ENCODE results near the gene NFIL3. TPM values are rescaled to one million over a fixed set of nuclear protein-coding genes. Genes with fewer than 3 reads are reported as not detected.

The NFIL3 gene
- total and polyA plus RNA-seq, 11 donors, result 13.1 to 35.9 (median 24.7) TPM

- no peaks in the 10 kb centered on the region for H3K27me3 ChIP-seq
- ATAC-seq (no peak), DNase-seq (no peak)
- WGBS, 4 donors, result 59 to 74% (median 65%) methylated on average over 9 of the region's 9 CpGs
- intact Hi-C loops (cut with DNase I), result loop anchor here in 2 of 10 donors (5.0 to 10.0 kb wide), 2 partner anchors 53 to 55 kb away; partner anchors contain the start of gene AUH (in 2 of the 2)
- TF ChIP-seq, protein P1, sequence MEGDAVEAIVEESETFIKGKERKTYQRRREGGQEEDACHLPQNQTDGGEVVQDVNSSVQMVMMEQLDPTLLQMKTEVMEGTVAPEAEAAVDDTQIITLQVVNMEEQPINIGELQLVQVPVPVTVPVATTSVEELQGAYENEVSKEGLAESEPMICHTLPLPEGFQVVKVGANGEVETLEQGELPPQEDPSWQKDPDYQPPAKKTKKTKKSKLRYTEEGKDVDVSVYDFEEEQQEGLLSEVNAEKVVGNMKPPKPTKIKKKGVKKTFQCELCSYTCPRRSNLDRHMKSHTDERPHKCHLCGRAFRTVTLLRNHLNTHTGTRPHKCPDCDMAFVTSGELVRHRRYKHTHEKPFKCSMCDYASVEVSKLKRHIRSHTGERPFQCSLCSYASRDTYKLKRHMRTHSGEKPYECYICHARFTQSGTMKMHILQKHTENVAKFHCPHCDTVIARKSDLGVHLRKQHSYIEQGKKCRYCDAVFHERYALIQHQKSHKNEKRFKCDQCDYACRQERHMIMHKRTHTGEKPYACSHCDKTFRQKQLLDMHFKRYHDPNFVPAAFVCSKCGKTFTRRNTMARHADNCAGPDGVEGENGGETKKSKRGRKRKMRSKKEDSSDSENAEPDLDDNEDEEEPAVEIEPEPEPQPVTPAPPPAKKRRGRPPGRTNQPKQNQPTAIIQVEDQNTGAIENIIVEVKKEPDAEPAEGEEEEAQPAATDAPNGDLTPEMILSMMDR (IDR thresholded peaks at IDR 0.05), result no peak
- no peak for TF ChIP-seq POLR2A (IDR thresholded peaks at IDR 0.05)
- peak overlapping the region in 1 of 12 donors; percentile 21 for H3K27ac ChIP-seq
- no peak overlapping the region for H3K4me3 ChIP-seq
- H3K36me3 ChIP-seq, result no peaks in the 10 kb centered on the region
- H3K9me3 ChIP-seq, result no peaks in the 10 kb centered on the region
- peaks cover 0 to 90% (median 37%) of the 10 kb centered on the region in 12 donors for H3K4me1 ChIP-seq
Measured at GRCh38 chr9:91417602-91418214, 5.9 kb downstream of the NFIL3 start.

- H3K27ac ChIP-seq, result peak overlapping the region in 1 of 12 donors; percentile 62
- WGBS, 4 donors, result 62 to 85% (median 73%) methylated on average over 4 of the region's 4 CpGs
- TF ChIP-seq, protein P1 (IDR thresholded peaks at IDR 0.05), result no peak
- DNase-seq (no peak), ATAC-seq (no peak)
- intact Hi-C loops (cut with DNase I), result loop anchor here in 2 of 10 donors (5.0 to 10.0 kb wide), 2 partner anchors 51 to 54 kb away; partner anchors contain the start of gene AUH (in 2 of the 2)
- H3K4me1 ChIP-seq, result peaks cover under 1 to 91% (median 33%) of the 10 kb centered on the region in 12 donors
- H3K9me3 ChIP-seq, result no peaks in the 10 kb centered on the region
- no peaks in the 10 kb centered on the region for H3K27me3 ChIP-seq
- no peak overlapping the region for H3K4me3 ChIP-seq
- H3K36me3 ChIP-seq, result no peaks in the 10 kb centered on the region
Measured at GRCh38 chr9:91416096-91416712, 7.4 kb downstream of the NFIL3 start.

DNA sequence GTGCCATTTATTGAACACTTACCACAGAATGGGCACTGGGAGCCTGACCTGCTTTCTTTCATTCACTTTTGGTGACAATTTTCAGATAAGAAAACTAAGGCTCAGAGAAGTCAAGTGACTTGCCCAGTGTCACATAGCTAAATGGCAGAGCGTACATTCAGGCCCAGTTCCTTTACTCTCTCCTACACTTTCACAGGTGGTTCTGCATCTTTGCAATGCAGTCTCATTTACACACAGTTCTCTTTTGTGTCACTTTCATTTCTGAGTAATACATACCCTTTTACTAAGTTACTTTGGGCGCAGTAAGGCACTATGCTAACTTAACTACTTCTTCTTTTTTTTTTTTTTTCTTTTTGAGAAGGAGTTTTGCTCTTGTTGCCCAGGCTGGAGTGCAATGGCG, 8.3 kb downstream of the NFIL3 start:
- DNase-seq, result no peak
- Histone ChIP-seq H3K4me1 (peaks cover 3 to 94% (median 29%) of the 10 kb centered on the region in 12 donors), H3K27me3 (no peaks in the 10 kb centered on the region), H3K27ac (peak overlapping the region in 1 of 12 donors; percentile 62), H3K9me3 (no peaks in the 10 kb centered on the region), H3K4me3 (no peak overlapping the region), H3K36me3 (peaks cover 0 to 5% (median 4%) of the 10 kb centered on the region in 9 donors)
- peak in 1 of 4 donors; percentile 35 for ATAC-seq
- WGBS, 4 donors, result 91 to 97% (median 94%) methylated on average over 3 of the region's 3 CpGs
- intact Hi-C loops (cut with DNase I), result loop anchor here in 2 of 10 donors (5.0 to 10.0 kb wide), 2 partner anchors 50 to 53 kb away; partner anchors contain the start of gene AUH (in 2 of the 2)
- TF ChIP-seq, protein P1 (IDR thresholded peaks at IDR 0.05), result no peak
- no peak for TF ChIP-seq POLR2A (IDR thresholded peaks at IDR 0.05)

DNA sequence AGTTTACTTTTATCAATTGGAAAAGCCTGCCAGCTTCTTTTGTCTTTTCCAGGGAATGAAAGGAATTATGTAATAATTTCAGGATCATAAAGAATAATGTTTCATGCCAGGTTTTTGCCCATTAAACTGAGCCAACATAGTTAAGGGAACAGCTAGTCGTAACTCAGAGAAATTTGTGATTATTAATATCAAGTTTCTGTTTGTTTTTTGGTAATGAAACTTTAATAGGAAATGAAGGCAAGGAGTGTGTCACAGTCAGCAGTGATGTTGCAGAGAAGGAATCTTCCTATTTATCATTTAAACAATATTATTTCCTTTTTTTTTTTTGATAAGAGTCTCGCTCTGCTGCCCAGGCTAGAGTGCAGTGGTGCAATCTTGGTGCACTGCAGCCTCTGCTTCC, 10.7 kb downstream of the NFIL3 start:
- ATAC-seq, result no peak
- H3K36me3 ChIP-seq, result peaks cover 0 to 26% (median 22%) of the 10 kb centered on the region in 9 donors
- intact Hi-C loops (cut with DNase I), result loop anchor here in 1 of 10 donors (10.0 kb wide), 1 partner anchor 48 kb away; the partner anchor contains the start of gene AUH
- H3K4me1 ChIP-seq, result peaks cover 0 to 79% (median 13%) of the 10 kb centered on the region in 12 donors
- no peak for DNase-seq
- H3K27me3 ChIP-seq, result no peaks in the 10 kb centered on the region
- H3K27ac ChIP-seq, result no peak overlapping the region
- no peak for TF ChIP-seq POLR2A (IDR thresholded peaks at IDR 0.05)
- TF ChIP-seq, protein P1 (IDR thresholded peaks at IDR 0.05), result no peak
- H3K9me3 ChIP-seq, result no peaks in the 10 kb centered on the region
- WGBS, 4 donors, result 88 to 97% (median 92%) methylated on average over 2 of the region's 2 CpGs
- H3K4me3 ChIP-seq, result no peak overlapping the region

All from heart left ventricle (tissue), 16 donors.